Mesenchymal stem cell (in vitro differentiated cells and primary cell): ENCODE data around the gene ACSM5.

ENCODE experiments used
- DNase-seq: peaks from one replicate; pipeline ENCODE4 v3.0.0-alpha.2; 2013
- H2AFZ ChIP-seq: one replicate; pipeline ENCODE4 v1.6.1; 2013; ENCODE audit warnings: low read depth, mild to moderate bottlenecking, control low read depth, inconsistent platforms, low read length, moderate library complexity
- H2AK5ac ChIP-seq: 2 replicates; pipeline ENCODE4 v1.6.1; 2013; ENCODE audit warnings: low read length, moderate library complexity, mild to moderate bottlenecking, inconsistent platforms; ENCODE audit not compliant: severe bottlenecking
- H2BK120ac ChIP-seq: one replicate; pipeline ENCODE4 v1.6.1; 2013; ENCODE audit warnings: low read depth, mild to moderate bottlenecking, inconsistent platforms, low read length, moderate library complexity
- H2BK12ac ChIP-seq, 2 experiments: one replicate each; pipeline ENCODE4 v1.6.1; 2013; ENCODE audit warnings: inconsistent platforms in 2 of 2, low read length in 2 of 2, mild to moderate bottlenecking in 2 of 2, moderate library complexity in 2 of 2, control low read depth in 1 of 2
- H2BK15ac ChIP-seq: one replicate; pipeline ENCODE4 v1.6.1; 2013; ENCODE audit warnings: mild to moderate bottlenecking, low read depth, inconsistent platforms; ENCODE audit not compliant: poor library complexity, severe bottlenecking
- H2BK5ac ChIP-seq: 2 replicates; pipeline ENCODE4 v1.6.1; 2013; ENCODE audit warnings: low read depth, mild to moderate bottlenecking, low read length, control low read depth, inconsistent platforms; ENCODE audit not compliant: poor library complexity, severe bottlenecking
- H3K14ac ChIP-seq, 2 experiments: one replicate each; pipeline ENCODE4 v1.6.1; 2013; ENCODE audit warnings: inconsistent platforms in 2 of 2, low read length in 2 of 2, control low read depth in 1 of 2, mild to moderate bottlenecking in 1 of 2, moderate library complexity in 1 of 2
- H3K18ac ChIP-seq, 2 experiments: one replicate each; pipeline ENCODE4 v1.6.1; 2013; ENCODE audit warnings: inconsistent platforms in 2 of 2, low read length in 2 of 2, control low read depth in 1 of 2, low read depth in 1 of 2, mild to moderate bottlenecking in 1 of 2
- H3K23ac ChIP-seq, 2 experiments: one replicate each; pipeline ENCODE4 v1.6.1; 2013; ENCODE audit warnings: inconsistent platforms in 2 of 2, low read length in 2 of 2, mild to moderate bottlenecking in 2 of 2, moderate library complexity in 2 of 2, control low read depth in 1 of 2
- H3K27ac ChIP-seq: 2 replicates; pipeline ENCODE4 v1.5.1; 2013; ENCODE audit warnings: mild to moderate bottlenecking, moderate library complexity, low read length, control low read depth, inconsistent platforms; ENCODE audit not compliant: poor library complexity, severe bottlenecking
- H3K27me3 ChIP-seq, 2 experiments: 2 replicates each; pipeline versions ENCODE4 v1.6.1 to v1.7.0; 2013; ENCODE audit warnings: low read length in 2 of 2, mild to moderate bottlenecking in 2 of 2, moderate library complexity in 2 of 2, control low read depth in 1 of 2, inconsistent platforms in 1 of 2; ENCODE audit not compliant: control insufficient read depth in 1 of 2, insufficient read depth in 1 of 2
- H3K36me3 ChIP-seq, 2 experiments: 2 replicates each; pipeline versions ENCODE4 v1.6.1 to v1.7.0; 2013; ENCODE audit warnings: low read length in 2 of 2, control low read depth in 1 of 2, inconsistent platforms in 1 of 2, low read depth in 1 of 2, mild to moderate bottlenecking in 1 of 2; ENCODE audit not compliant: insufficient read depth in 2 of 2, control insufficient read depth in 1 of 2
- H3K4ac ChIP-seq, 2 experiments: one replicate each; pipeline ENCODE4 v1.6.1; 2013; ENCODE audit warnings: inconsistent platforms in 2 of 2, low read length in 2 of 2, mild to moderate bottlenecking in 2 of 2, moderate library complexity in 2 of 2, control low read depth in 1 of 2, low read depth in 1 of 2
- H3K4me1 ChIP-seq: 2 replicates; pipeline ENCODE4 v1.6.1; 2013; ENCODE audit warnings: low read depth, low read length, control low read depth; ENCODE audit not compliant: control insufficient read depth, insufficient read depth
- H3K4me2 ChIP-seq: 2 replicates; pipeline ENCODE4 v1.6.1; 2013; ENCODE audit warnings: low read length, mild to moderate bottlenecking, inconsistent platforms; ENCODE audit not compliant: poor library complexity, severe bottlenecking
- H3K4me3 ChIP-seq, 2 experiments: 2 replicates each; pipeline versions ENCODE4 v1.5.1 to v1.7.0; 2013; ENCODE audit warnings: low read length in 2 of 2, mild to moderate bottlenecking in 2 of 2, control low read depth in 1 of 2, low read depth in 1 of 2; ENCODE audit not compliant: insufficient read depth in 1 of 2
- H3K79me1 ChIP-seq: replicated peaks from 2 replicates; pipeline ENCODE4 v1.6.1; 2013; ENCODE audit warnings: mild to moderate bottlenecking, control low read depth, low read length, inconsistent platforms; ENCODE audit not compliant: poor library complexity, severe bottlenecking
- H3K9ac ChIP-seq: 2 replicates; pipeline ENCODE4 v1.7.0; 2013; ENCODE audit warnings: mild to moderate bottlenecking, low read length, moderate library complexity
- H3K9me3 ChIP-seq: 2 replicates; pipeline ENCODE4 v1.7.0; 2013; ENCODE audit warnings: mild to moderate bottlenecking, low read length; ENCODE audit not compliant: control insufficient read depth
- H4K8ac ChIP-seq: one replicate; pipeline ENCODE4 v1.6.1; 2013; ENCODE audit warnings: inconsistent platforms, mild to moderate bottlenecking, low read length, moderate library complexity
- H4K91ac ChIP-seq: one replicate; pipeline ENCODE4 v1.6.1; 2013; ENCODE audit warnings: mild to moderate bottlenecking, low read length, inconsistent platforms
- WGBS: methylation state at CpG from one replicate; pipeline ENCODE4 v1.1.7; 2013; ENCODE audit warnings: mixed read lengths; 5-methylcytosine and 5-hydroxymethylcytosine counted together

Gene ACSM5

GRCh38 chr16:20485408-20485807 is 76.1 kb downstream of the ACSM5 start:
- Histone ChIP-seq H3K79me1 (no peaks in the 10 kb centered on the region), H3K27me3 (no peaks in the 10 kb centered on the region), H3K4me2 (no peak overlapping the region), H3K4ac (no peak overlapping the region), H2BK15ac (no peak overlapping the region), H2AFZ (no peak overlapping the region), H4K8ac (no peak overlapping the region), H3K23ac (no peak overlapping the region), H2BK12ac (no peak overlapping the region), H3K18ac (no peak overlapping the region), H3K14ac (no peak overlapping the region), H2BK120ac (no peak overlapping the region), H2AK5ac (no peak overlapping the region), H3K9me3 (no peaks in the 10 kb centered on the region), H3K9ac (no peak overlapping the region), H2BK5ac (no peak overlapping the region), H3K4me3 (no peak overlapping the region), H3K36me3 (no peaks in the 10 kb centered on the region), H4K91ac (no peak overlapping the region), H3K27ac (no peak overlapping the region), H3K4me1 (no peaks in the 10 kb centered on the region)
- no CpG with 5 or more reads among the region's 1 CpG for WGBS
- no peak for DNase-seq
